OCI-LY7 (cell line): ENCODE results near the gene TLE3. TPM values are rescaled to one million over a fixed set of nuclear protein-coding genes. Genes with fewer than 3 reads are reported as not detected.

ENCODE experiments used
- BruUV-seq: library from RNA; stranded (reverse); fragments of 400-500 nt; replicated peaks from 2 replicates; lab custom pipeline; 2021; lab: Mats Ljungman, UMichigan
- CTCF ChIA-PET: fragments of 300-600 bp; sonication (Branson Sonifier 250); formaldehyde crosslinking; loops from one replicate; lab custom pipeline; 2022; ENCODE audit warnings: antibody characterized with exemption; ENCODE audit not compliant: unreplicated experiment; lab: Charles Lee
- POLR2A ChIA-PET: fragments of 300-600 bp; sonication (Branson Sonifier 250); formaldehyde crosslinking; loops from one replicate; lab custom pipeline; 2022; ENCODE audit warnings: antibody characterized with exemption; lab: Charles Lee
- DNase-seq: peaks from one replicate; pipeline ENCODE4 v3.0.0-alpha.2; 2015; ENCODE audit warnings: low spot score
- H2AFZ ChIP-seq: fragments of 200-600 bp; sonication (generic), shearing (Covaris generic); 2 replicates; pipeline ENCODE4 v1.6.1; 2014; ENCODE audit warnings: mild to moderate bottlenecking, antibody characterized with exemption, low read length, moderate library complexity
- H3K27ac ChIP-seq: fragments of 200-600 bp; sonication (generic); 2 replicates; pipeline ENCODE4 v1.5.1; 2014; ENCODE audit warnings: mixed run types, low read depth, mild to moderate bottlenecking, moderate library complexity, low read length, inconsistent platforms; ENCODE audit not compliant: poor library complexity, severe bottlenecking
- H3K36me3 ChIP-seq: fragments of 200-600 bp; sonication (generic); 2 replicates; pipeline ENCODE4 v1.6.1; 2014; ENCODE audit warnings: mild to moderate bottlenecking, antibody characterized with exemption, low read length, moderate library complexity, mixed read lengths; ENCODE audit not compliant: insufficient read depth
- H3K4me1 ChIP-seq: fragments of 200-600 bp; sonication (generic); 2 replicates; pipeline ENCODE4 v1.5.1; 2014; ENCODE audit warnings: mild to moderate bottlenecking, low read length; ENCODE audit not compliant: insufficient read depth, poor library complexity, severe bottlenecking
- H3K4me2 ChIP-seq: fragments of 200-600 bp; sonication (generic); 2 replicates; pipeline ENCODE4 v1.6.1; 2014; ENCODE audit warnings: mild to moderate bottlenecking, low read length
- H3K4me3 ChIP-seq: fragments of 200-600 bp; sonication (generic); 2 replicates; pipeline ENCODE4 v1.5.1; 2014; ENCODE audit warnings: mild to moderate bottlenecking, low read depth, low read length; ENCODE audit not compliant: poor library complexity, severe bottlenecking
- H3K79me2 ChIP-seq: fragments of 200-600 bp; sonication (generic); 2 replicates; pipeline ENCODE4 v1.6.1; 2016; ENCODE audit warnings: low read depth, mild to moderate bottlenecking, low read length, moderate library complexity, mixed read lengths; ENCODE audit not compliant: insufficient read depth
- H3K9me2 ChIP-seq: fragments of 200-600 bp; sonication (generic); 2 replicates; pipeline ENCODE4 v1.6.1; 2016; ENCODE audit warnings: mild to moderate bottlenecking, low read length, mixed read lengths; ENCODE audit not compliant: insufficient read depth
- H3K9me3 ChIP-seq: fragments of 200-600 bp; sonication (generic); 2 replicates; pipeline ENCODE4 v1.6.1; 2014; ENCODE audit warnings: mild to moderate bottlenecking, mixed run types, low read length, mixed read lengths
- H4K20me1 ChIP-seq: fragments of 200-600 bp; sonication (generic); 2 replicates; pipeline ENCODE4 v1.6.1; 2014; ENCODE audit warnings: mild to moderate bottlenecking, antibody characterized with exemption, low read length, moderate library complexity, mixed read lengths; ENCODE audit not compliant: insufficient read depth
- CTCF ChIP-seq: fragments of 200-600 bp; sonication (generic); conservative IDR thresholded peaks from 2 replicates; pipeline ENCODE4 v1.5.1; 2014; ENCODE audit warnings: mild to moderate bottlenecking, antibody characterized with exemption, low read length, moderate library complexity, mixed read lengths
- EZH2phosphoT487 ChIP-seq: fragments of 200-600 bp; sonication (generic); IDR thresholded peaks from 2 replicates; pipeline ENCODE4 v1.6.1; 2018; ENCODE audit warnings: low read depth, borderline replicate concordance, mild to moderate bottlenecking, mixed run types, antibody characterized with exemption, low read length, moderate library complexity, mixed read lengths
- intact Hi-C: fragments of 100-400 bp; cut with micrococcal nuclease; formaldehyde crosslinking; loops from one replicate; pipeline ENCODE4 v1.10.0; 2022; ENCODE audit not compliant: unreplicated experiment
- total RNA-seq, 2 experiments: library from RNA; depleted of rRNA in 1 of 2; stranded (reverse); fragments of >200 nt in 1 of 2; shearing (Covaris generic) in 1 of 2; gene quantifications; 2 replicates each; pipeline ENCODE4 v1.2.3, GENCODE V29; 2014 to 2022

Gene TLE3
- total RNA-seq, 2 experiments from 2014 or later, result 31.9 to 37.9 TPM

DNA sequence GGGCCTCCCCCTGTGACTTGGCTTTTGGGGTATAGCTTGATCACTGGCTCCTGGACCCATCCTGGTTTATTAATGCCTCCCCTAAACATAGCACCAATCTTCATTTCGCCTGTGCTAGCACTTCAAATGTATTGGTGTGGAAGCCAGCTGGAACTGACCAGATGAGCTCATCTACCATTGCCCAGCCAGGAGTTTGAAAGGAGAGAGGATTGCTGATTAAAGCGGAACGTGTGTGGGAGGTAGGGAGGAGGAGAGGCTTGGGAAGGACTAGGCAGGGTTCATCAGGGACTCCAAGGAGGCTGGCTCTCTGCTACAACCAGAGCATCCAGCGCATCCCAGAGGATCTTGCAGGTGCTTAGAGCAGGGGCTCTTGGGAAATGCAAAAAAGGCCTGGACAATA, 34.4 kb upstream of the TLE3 start:
- H3K9me2 ChIP-seq, result no peaks in the 10 kb centered on the region
- no peak for DNase-seq
- H3K79me2 ChIP-seq, result no peaks in the 10 kb centered on the region
- no TSS peak for BruUV-seq
- H2AFZ ChIP-seq, result no peak overlapping the region
- no peaks in the 10 kb centered on the region for H3K4me1 ChIP-seq
- no peak overlapping the region for H3K4me2 ChIP-seq
- H3K9me3 ChIP-seq, result no peaks in the 10 kb centered on the region
- H4K20me1 ChIP-seq, result no peaks in the 10 kb centered on the region
- no peak overlapping the region for H3K4me3 ChIP-seq
- ChIA-PET POLR2A (interaction anchor here (0.6 kb wide), 1 partner anchor 1297 kb away, joined by 4 read pairs; no protein-coding TSS in a partner anchor), CTCF (no interaction called here)
- intact Hi-C loops, result no loop called here
- H3K27ac ChIP-seq, result no peak overlapping the region
- TF ChIP-seq EZH2phosphoT487 (no peak), CTCF (no peak)
- no peaks in the 10 kb centered on the region for H3K36me3 ChIP-seq

DNA sequence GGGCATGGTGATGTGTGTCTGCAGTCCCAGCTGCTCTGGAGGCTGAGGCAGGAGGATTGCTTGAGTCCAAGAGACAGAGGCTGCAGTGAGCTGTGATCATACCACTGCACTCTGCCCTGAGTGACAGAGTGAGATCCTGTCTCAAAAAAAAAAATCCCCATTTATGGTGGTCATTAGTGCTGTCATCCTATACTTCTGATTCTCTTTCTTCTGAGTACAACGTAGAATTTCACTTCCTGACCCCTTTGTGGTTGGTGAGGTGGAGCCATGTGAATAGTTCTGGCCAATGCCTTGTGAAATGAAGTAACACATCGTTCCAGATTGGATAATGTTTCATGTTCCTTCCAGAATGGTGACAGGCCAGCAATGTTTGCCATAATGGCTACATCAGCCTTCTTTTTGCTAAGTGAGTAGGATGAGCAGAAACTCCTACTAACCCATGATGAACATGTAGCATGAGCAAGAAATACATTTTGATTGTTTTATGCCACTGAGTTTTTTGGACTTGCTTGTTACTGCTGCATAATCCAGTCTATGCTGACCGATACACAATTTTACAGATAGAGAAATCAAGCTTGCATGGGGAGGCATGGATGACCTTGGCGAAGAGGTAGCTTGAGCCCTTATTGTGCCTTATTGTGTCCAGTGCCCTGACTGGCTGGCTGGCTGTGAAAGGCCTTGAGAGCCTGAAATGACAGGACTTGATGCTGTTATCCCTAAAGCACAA, 30.9 kb upstream of the TLE3 start:
- H3K9me2 ChIP-seq, result no peaks in the 10 kb centered on the region
- no peak for TF ChIP-seq EZH2phosphoT487
- no peak for TF ChIP-seq CTCF
- no peaks in the 10 kb centered on the region for H3K4me1 ChIP-seq
- ChIA-PET CTCF (interaction anchor here (0.5 kb wide), 1 partner anchor 341 kb away, joined by 3 read pairs; no protein-coding TSS in a partner anchor), POLR2A (no interaction called here)
- no peak overlapping the region for H3K4me2 ChIP-seq
- no TSS peak for BruUV-seq
- no peak for DNase-seq
- H4K20me1 ChIP-seq, result no peaks in the 10 kb centered on the region
- no peak overlapping the region for H3K4me3 ChIP-seq
- no peaks in the 10 kb centered on the region for H3K79me2 ChIP-seq
- intact Hi-C loops, result no loop called here
- H3K27ac ChIP-seq, result no peak overlapping the region
- H3K36me3 ChIP-seq, result no peaks in the 10 kb centered on the region
- H2AFZ ChIP-seq, result no peak overlapping the region
- no peaks in the 10 kb centered on the region for H3K9me3 ChIP-seq

- Histone ChIP-seq H3K79me2 (no peaks in the 10 kb centered on the region), H3K4me2 (no peak overlapping the region), H3K36me3 (no peaks in the 10 kb centered on the region), H3K9me3 (no peaks in the 10 kb centered on the region), H3K4me3 (no peak overlapping the region), H3K27ac (no peak overlapping the region), H2AFZ (no peak overlapping the region), H4K20me1 (no peaks in the 10 kb centered on the region), H3K9me2 (no peaks in the 10 kb centered on the region), H3K4me1 (no peaks in the 10 kb centered on the region)
- CTCF ChIA-PET, result no interaction called here
- no peak for DNase-seq
- POLR2A ChIA-PET, result no interaction called here
- intact Hi-C loops, result no loop called here
- no TSS peak for BruUV-seq
- TF ChIP-seq CTCF (no peak), EZH2phosphoT487 (no peak)
These were observed 30.2 kb upstream of the TLE3 start for GRCh38 chr15:70127770-70128413.
